22Rv1 (cell line): Measurements from ENCODE around the gene RPL31.
A peak's percentile ranks its signal among the peaks of the same experiment; 100 is the strongest.

Experiments
- H3K27ac ChIP-seq: fragments of 450-650 bp; 2 replicates; pipeline ENCODE4 v1.5.1; 2017
- ZFX ChIP-seq: fragments of 450-650 bp; IDR thresholded peaks from 2 replicates; pipeline ENCODE4 v1.6.1; 2017; ENCODE audit warnings: antibody characterized with exemption, borderline replicate concordance
- TF ChIP-seq, protein P1 (sequence below): fragments of 450-650 bp; IDR thresholded peaks from 2 replicates; pipeline ENCODE4 v1.5.1; 2017; ENCODE audit warnings: mild to moderate bottlenecking

The RPL31 gene

DNA sequence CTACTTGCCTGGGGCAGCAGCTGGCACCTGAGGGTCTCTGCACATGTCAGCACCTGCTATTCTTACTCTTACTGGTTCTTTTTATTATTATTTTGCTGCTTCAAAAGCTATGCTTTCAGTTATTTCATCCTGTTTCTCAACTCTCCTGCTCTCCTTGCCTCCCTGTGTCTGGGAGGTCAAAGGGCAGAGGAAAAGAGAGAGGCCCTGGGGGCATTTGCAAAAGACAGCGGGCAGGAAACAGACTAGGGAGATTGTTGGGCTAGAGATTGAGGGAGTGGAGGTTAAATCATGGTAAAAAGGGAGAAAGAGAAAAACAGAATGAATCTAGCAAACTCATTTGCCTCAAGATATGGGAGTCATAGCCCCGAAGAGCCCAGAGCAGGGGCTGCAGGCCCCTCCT is 21.1 kb upstream of the RPL31 start:
- no peak overlapping the region for H3K27ac ChIP-seq
- TF ChIP-seq, protein P1, sequence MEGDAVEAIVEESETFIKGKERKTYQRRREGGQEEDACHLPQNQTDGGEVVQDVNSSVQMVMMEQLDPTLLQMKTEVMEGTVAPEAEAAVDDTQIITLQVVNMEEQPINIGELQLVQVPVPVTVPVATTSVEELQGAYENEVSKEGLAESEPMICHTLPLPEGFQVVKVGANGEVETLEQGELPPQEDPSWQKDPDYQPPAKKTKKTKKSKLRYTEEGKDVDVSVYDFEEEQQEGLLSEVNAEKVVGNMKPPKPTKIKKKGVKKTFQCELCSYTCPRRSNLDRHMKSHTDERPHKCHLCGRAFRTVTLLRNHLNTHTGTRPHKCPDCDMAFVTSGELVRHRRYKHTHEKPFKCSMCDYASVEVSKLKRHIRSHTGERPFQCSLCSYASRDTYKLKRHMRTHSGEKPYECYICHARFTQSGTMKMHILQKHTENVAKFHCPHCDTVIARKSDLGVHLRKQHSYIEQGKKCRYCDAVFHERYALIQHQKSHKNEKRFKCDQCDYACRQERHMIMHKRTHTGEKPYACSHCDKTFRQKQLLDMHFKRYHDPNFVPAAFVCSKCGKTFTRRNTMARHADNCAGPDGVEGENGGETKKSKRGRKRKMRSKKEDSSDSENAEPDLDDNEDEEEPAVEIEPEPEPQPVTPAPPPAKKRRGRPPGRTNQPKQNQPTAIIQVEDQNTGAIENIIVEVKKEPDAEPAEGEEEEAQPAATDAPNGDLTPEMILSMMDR, result no peak
- no peak for TF ChIP-seq ZFX

DNA sequence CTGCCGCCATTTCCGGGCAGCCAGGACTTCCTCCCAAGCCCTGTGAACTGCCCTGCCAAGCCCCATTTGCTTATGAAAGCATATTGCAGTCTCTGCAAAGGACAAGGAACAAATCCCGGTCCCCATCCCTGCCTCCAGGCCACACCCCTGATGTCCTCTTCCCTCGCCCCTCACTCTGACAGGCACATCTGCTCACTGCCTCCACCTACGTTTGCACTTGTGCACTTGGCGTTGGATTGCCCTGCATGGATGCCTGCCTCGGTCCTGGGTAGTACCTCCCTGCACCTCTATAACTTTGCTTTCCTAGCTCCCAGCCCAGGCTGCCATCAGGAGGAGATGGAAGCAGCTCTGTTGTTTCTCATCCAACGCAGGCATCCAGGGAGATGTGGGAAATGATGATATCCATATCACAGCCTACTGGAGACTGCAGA is 19.6 kb upstream of the RPL31 start:
- no peak overlapping the region for H3K27ac ChIP-seq
- no peak for TF ChIP-seq ZFX
- TF ChIP-seq, protein P1, result no peak

DNA sequence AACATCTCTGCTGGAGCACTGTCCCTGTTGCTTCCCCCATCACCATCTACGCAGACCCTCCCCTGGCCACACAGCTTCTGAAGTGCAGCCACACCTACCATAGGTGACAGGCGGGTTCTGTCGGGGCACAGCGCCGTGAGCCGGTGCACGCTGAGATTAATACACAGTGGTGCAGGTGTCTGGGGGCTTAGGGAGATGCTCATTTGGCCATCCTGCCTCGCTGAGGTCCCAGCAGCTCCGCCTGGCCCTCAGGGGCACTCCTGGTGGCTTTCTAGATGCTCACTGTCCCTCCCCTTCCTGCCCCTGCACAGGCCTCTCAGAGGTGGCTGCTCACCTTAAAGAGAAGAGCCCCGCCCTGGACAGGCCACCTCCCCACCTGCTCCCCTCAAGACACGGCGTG is 18.9 kb upstream of the RPL31 start:
- H3K27ac ChIP-seq, result no peak overlapping the region
- no peak for TF ChIP-seq ZFX
- TF ChIP-seq, protein P1, result no peak

DNA sequence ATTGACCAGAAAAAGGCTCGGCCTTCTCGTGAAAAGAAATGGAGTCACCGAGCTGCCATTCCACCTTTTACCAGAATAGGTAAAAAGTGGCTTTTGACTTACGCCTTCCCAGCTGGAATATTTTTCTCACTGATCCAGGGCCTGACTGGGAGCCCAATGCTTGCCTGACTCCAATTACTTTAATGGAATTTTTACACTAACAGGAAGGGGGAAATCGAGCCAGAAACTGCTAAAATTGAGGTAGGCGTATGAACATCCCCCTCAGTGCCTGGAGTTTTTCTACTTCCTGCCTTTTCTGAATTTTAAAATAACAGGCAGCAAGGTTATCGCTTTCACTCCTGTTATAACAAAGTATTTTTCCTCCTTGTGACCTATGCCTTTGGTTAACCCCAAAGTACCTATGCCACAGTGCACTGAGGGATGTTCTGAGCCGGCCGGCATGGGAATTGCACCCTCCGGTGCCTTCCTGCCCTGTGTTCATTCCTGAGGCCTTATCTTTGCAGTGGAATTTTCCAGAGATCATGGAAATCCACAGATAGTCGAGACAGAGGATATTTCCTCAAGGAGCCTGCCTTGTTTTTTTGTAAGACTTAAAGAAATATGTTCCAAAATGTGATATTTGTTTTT is 18.3 kb upstream of the RPL31 start:
- TF ChIP-seq, protein P1, result no peak
- no peak for TF ChIP-seq ZFX
- no peak overlapping the region for H3K27ac ChIP-seq

DNA sequence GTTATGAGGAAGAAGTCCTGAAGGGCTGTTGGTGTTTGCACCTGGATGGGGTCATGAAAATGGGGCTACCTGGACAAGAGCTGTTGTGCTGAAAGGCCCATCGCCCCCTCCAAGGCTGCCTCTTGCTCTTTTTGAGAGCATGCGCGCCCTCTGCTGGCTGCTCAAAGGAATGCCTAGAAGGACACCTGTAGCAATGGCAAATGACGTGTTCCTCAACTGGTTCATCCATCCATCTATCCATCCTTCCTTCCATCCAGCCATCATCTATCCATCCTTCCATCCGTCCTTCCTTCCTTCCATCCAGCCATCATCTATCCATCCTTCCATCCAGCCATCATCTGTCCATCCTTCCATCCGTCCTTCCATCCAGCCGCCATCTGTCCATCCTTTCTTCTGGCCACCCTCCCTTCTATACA is 17.2 kb upstream of the RPL31 start:
- TF ChIP-seq, protein P1, result peak; percentile 88
- no peak for TF ChIP-seq ZFX

DNA sequence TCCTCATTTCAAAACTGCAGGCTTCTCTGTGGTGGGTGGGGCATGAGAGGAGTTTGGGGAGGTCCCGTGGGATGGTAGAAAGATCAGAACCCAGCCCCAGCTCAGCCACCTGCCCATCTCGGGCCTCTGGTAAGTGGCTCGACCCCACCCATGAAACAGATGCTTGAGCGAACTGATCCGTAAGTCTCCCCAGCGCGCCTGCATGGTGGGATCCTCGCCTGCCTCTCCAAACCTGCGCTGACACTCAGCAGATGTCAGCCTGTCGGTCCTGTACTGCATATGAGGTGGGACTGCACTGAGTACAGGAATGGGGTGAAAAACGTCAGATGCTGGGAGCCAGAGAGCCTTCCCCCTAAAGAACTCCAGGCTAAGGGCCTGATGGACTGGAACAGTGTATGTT is 15.9 kb upstream of the RPL31 start:
- H3K27ac ChIP-seq, result no peak overlapping the region
- TF ChIP-seq, protein P1, result no peak
- no peak for TF ChIP-seq ZFX

More for the DNA sequence above, 17.2 kb upstream of the RPL31 start:
- H3K27ac ChIP-seq, result no peak overlapping the region

DNA sequence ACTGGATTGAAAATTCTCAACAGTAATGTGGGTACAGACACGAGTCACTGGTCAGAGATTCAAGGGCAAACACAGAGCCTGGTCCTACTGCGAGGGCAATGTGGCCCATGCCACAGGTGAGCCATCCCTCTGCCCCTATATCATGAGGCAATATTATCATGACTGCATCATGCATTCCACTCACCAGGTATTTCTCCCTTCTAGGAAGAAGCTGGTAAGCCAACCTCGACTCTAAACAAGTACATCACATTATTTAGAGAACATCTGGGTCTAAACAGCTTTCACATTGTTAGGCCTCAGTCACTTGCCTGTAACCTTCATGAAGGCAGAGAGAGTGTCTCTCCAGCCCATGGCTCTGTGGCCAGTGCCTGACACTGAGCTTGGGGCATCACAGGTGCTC is 14.6 kb upstream of the RPL31 start:
- TF ChIP-seq, protein P1, result no peak
- TF ChIP-seq ZFX, result no peak
- H3K27ac ChIP-seq, result no peak overlapping the region
